Caco-2 (cell line): Measurements from ENCODE around the gene TAS2R60. TPM values are rescaled to one million over a fixed set of nuclear protein-coding genes. Genes with fewer than 3 reads are reported as not detected.

ENCODE experiments used
- BruUV-seq: library from RNA; stranded (reverse); fragments of 400-500 nt; replicated peaks from 2 replicates; lab custom pipeline; 2021; lab: Mats Ljungman, UMichigan
- CTCF ChIA-PET: fragments of 300-600 bp; sonication (Branson Sonifier 250); formaldehyde crosslinking; loops from one replicate; lab custom pipeline; 2022; ENCODE audit warnings: antibody characterized with exemption; lab: Charles Lee
- POLR2A ChIA-PET: fragments of 300-600 bp; sonication (Branson Sonifier 250); formaldehyde crosslinking; loops from one replicate; lab custom pipeline; 2022; ENCODE audit warnings: antibody characterized with exemption; lab: Charles Lee
- DNase-seq, 2 experiments: peaks; one replicate each; pipeline versions ENCODE4 v3.0.0 to v3.0.0-alpha.2; 2020 to 2022
- H3K27me3 ChIP-seq: replicated peaks from 2 replicates; pipeline ENCODE4 v1.6.0; 2011; ENCODE audit warnings: low read length; ENCODE audit not compliant: control insufficient read depth, insufficient read depth
- H3K36me3 ChIP-seq: 2 replicates; pipeline ENCODE4 v1.5.1; 2011; ENCODE audit warnings: low read length; ENCODE audit not compliant: control insufficient read depth, insufficient read depth
- H3K4me1 ChIP-seq: fragments of 250-450 bp; sonication (Bioruptor Pico); 2 replicates; pipeline ENCODE4 v1.5.1; 2020; ENCODE audit warnings: mild to moderate bottlenecking
- H3K4me3 ChIP-seq: 2 replicates; pipeline ENCODE4 v1.5.1; 2011; ENCODE audit warnings: low read depth, mild to moderate bottlenecking, control low read depth, low read length
- H3K9me3 ChIP-seq: fragments of 250-450 bp; sonication (Bioruptor Pico); 2 replicates; pipeline ENCODE4 v1.5.1; 2020; ENCODE audit warnings: mild to moderate bottlenecking, moderate library complexity
- H3K27ac Mint-ChIP-seq: one replicate; pipeline ENCODE4 v1.8.0; 2022; ENCODE audit warnings: mixed read lengths; ENCODE audit not compliant: unreplicated experiment
- H3K27me3 Mint-ChIP-seq: one replicate; pipeline ENCODE4 v1.8.0; 2022; ENCODE audit warnings: mixed read lengths; ENCODE audit not compliant: insufficient read depth, unreplicated experiment
- H3K36me3 Mint-ChIP-seq: one replicate; pipeline ENCODE4 v1.8.0; 2022; ENCODE audit warnings: mild to moderate bottlenecking, mixed read lengths; ENCODE audit not compliant: insufficient read depth, unreplicated experiment
- H3K4me1 Mint-ChIP-seq: one replicate; pipeline ENCODE4 v1.8.0; 2022; ENCODE audit warnings: low read depth, mixed read lengths; ENCODE audit not compliant: unreplicated experiment
- H3K4me3 Mint-ChIP-seq: one replicate; pipeline ENCODE4 v1.8.0; 2022; ENCODE audit warnings: mild to moderate bottlenecking, moderate library complexity, mixed read lengths; ENCODE audit not compliant: unreplicated experiment
- H3K9me3 Mint-ChIP-seq: one replicate; pipeline ENCODE4 v1.8.0; 2022; ENCODE audit warnings: mixed read lengths; ENCODE audit not compliant: unreplicated experiment
- intact Hi-C: fragments of 100-400 bp; cut with micrococcal nuclease; formaldehyde crosslinking; loops from one replicate; pipeline ENCODE4 v1.10.0; 2022; ENCODE audit not compliant: unreplicated experiment
- total RNA-seq: library from RNA; stranded (reverse); gene quantifications from 2 replicates; pipeline ENCODE4 v1.2.3, GENCODE V29; 2022
- TF ChIP-seq, protein P1 (sequence below), 2 experiments: fragments of 200-600 bp in 1 of 2; IDR thresholded peaks; 1 replicate in 1 of 2; 2 replicates in 1 of 2; pipeline versions ENCODE4 v1.5.1 to v1.8.0; 2011 to 2022; ENCODE audit warnings: antibody characterized with exemption in 1 of 2, control low read depth in 1 of 2, inconsistent platforms in 1 of 2, low read depth in 1 of 2, low read length in 1 of 2, mild to moderate bottlenecking in 1 of 2, moderate library complexity in 1 of 2; ENCODE audit not compliant: insufficient read depth in 1 of 2, severe bottlenecking in 1 of 2, unreplicated experiment in 1 of 2

The TAS2R60 gene
- total RNA-seq, 1 experiment from 2014 or later, result not detected

DNA sequence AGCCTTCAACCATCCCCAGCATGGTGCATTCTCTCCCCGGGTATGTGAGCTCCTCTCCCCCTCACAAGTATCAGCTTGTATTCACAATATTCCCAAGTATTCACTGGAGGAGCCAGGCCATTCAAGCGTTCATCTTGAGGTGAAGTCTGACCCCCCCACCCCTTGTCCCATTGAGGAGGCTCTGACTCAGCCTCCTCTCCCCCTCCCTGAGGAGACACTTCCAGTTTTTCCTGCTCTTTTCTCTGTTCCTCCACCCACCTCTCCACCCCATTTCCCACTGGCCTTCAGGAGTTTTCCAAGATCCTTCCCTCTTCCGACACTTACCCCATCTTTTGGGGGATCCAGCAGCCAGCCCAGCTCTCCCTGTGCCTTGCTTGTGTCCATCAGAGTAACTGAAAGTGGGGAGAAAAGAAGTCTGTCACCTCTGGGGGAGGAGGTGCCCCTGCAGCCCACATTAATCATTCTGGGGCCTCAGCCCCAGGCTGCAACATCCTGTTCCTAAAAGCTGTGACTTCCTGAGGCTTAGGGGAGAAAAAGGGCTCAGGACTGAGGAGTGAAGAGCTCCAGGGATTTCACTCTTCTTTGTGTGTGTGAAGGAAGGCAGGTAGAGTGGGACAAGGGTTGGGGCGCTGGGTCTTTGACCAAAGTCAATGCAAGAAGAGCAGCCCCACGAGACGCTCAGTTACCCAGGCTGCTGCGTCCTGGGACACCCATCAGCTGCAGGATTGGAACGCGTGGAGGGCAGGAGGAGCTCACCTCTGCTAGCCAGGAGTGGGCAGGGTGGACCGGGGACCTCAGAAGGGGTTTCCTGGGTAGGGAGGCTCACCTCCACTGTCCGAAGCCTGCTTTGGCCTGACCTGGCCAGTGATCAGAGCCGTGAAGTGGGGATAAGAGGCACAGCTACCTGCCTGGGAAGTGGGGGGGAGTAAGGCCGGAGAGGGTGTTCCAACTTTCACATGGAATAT, 35.7 kb upstream of the TAS2R60 start:
- H3K27me3 Mint-ChIP-seq, result no peaks in the 10 kb centered on the region
- H3K4me3 ChIP-seq, result peak overlapping the region; percentile 59
- H3K27me3 ChIP-seq, result no peaks in the 10 kb centered on the region
- H3K4me1 ChIP-seq, result peaks cover 38% of the 10 kb centered on the region
- H3K27ac Mint-ChIP-seq, result peak overlapping the region; percentile 86
- TF ChIP-seq, protein P1, sequence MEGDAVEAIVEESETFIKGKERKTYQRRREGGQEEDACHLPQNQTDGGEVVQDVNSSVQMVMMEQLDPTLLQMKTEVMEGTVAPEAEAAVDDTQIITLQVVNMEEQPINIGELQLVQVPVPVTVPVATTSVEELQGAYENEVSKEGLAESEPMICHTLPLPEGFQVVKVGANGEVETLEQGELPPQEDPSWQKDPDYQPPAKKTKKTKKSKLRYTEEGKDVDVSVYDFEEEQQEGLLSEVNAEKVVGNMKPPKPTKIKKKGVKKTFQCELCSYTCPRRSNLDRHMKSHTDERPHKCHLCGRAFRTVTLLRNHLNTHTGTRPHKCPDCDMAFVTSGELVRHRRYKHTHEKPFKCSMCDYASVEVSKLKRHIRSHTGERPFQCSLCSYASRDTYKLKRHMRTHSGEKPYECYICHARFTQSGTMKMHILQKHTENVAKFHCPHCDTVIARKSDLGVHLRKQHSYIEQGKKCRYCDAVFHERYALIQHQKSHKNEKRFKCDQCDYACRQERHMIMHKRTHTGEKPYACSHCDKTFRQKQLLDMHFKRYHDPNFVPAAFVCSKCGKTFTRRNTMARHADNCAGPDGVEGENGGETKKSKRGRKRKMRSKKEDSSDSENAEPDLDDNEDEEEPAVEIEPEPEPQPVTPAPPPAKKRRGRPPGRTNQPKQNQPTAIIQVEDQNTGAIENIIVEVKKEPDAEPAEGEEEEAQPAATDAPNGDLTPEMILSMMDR (IDR thresholded peaks at IDR 0.05; ENCODE audit: insufficient read depth in 1 of 2, low read depth in 1 of 2, low read length in 1 of 2, severe bottlenecking in 1 of 2, unreplicated experiment in 1 of 2), result no peak
- CTCF ChIA-PET, result interaction anchor here (1.0 to 1.5 kb wide), 6 partner anchors 11 to 167 kb away, joined by 3 to 14 read pairs (median 4); no protein-coding TSS in a partner anchor
- H3K36me3 Mint-ChIP-seq, result peaks cover 19% of the 10 kb centered on the region
- H3K36me3 ChIP-seq, result peaks cover 1% of the 10 kb centered on the region; the same call in 1 of the 2 replicates
- H3K9me3 ChIP-seq, result no peaks in the 10 kb centered on the region
- H3K4me3 Mint-ChIP-seq, result peak overlapping the region; percentile 86
- POLR2A ChIA-PET, result interaction anchor here (0.7 to 1.5 kb wide), 4 partner anchors 12 to 111 kb away, joined by 3 read pairs; no protein-coding TSS in a partner anchor
- peaks cover 58% of the 10 kb centered on the region for H3K4me1 Mint-ChIP-seq
- intact Hi-C loops, result loop anchor here (1.0 to 5.0 kb wide), 5 partner anchors 15 to 167 kb away; no protein-coding TSS in a partner anchor
- H3K9me3 Mint-ChIP-seq, result no peaks in the 10 kb centered on the region
- no peak for DNase-seq
- no TSS peak for BruUV-seq

DNA sequence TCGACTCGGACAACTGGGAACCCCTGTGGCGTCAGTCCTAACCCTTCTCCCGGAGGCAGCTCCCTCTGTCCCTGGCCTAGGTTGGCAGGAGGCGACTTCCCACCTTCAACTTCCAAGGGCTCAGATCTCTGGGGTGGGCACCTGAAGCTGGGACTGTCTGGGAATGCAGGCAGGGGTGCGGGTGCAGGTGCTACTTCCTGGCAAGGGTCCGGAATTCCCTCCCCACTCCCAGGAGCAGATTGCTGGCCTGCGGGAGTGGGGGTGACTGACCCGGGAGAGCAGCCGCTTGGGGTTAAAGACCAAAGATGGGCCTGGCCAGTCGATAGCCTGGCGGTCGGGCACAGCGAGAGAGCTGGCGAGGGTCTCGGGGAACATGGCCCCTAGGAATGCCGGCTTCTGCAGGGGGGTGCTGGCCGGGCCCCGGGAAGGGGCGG, 35.0 kb upstream of the TAS2R60 start:
- ChIA-PET CTCF (interaction anchor here (0.6 to 2.0 kb wide), 14 partner anchors 17 to 1270 kb away, joined by 3 to 14 read pairs (median 3); partner anchors contain the start of gene FAM131B), POLR2A (interaction anchor here (0.7 to 1.5 kb wide), 5 partner anchors 12 to 112 kb away, joined by 3 to 4 read pairs (median 3); no protein-coding TSS in a partner anchor)
- intact Hi-C loops, result loop anchor here (1.0 to 5.0 kb wide), 4 partner anchors 21 to 167 kb away; no protein-coding TSS in a partner anchor
- no peaks in the 10 kb centered on the region for H3K27me3 ChIP-seq
- H3K9me3 ChIP-seq, result no peaks in the 10 kb centered on the region
- Mint-ChIP-seq H3K9me3 (no peaks in the 10 kb centered on the region), H3K27ac (peak overlapping the region; percentile 86), H3K36me3 (peaks cover 19% of the 10 kb centered on the region), H3K4me1 (peaks cover 65% of the 10 kb centered on the region), H3K4me3 (peak overlapping the region; percentile 86), H3K27me3 (no peaks in the 10 kb centered on the region)
- TF ChIP-seq, protein P1 (IDR thresholded peaks at IDR 0.05; ENCODE audit: insufficient read depth in 1 of 2, low read depth in 1 of 2, low read length in 1 of 2, severe bottlenecking in 1 of 2, unreplicated experiment in 1 of 2), result no peak
- DNase-seq, result peak in 1 of 2 experiments; percentile 47
- peaks cover 45% of the 10 kb centered on the region for H3K4me1 ChIP-seq
- peaks cover 1% of the 10 kb centered on the region; the same call in 1 of the 2 replicates for H3K36me3 ChIP-seq
- peak overlapping the region; percentile 59 for H3K4me3 ChIP-seq
- BruUV-seq, result no TSS peak
